Measurements from ENCODE around the gene ZFTA. TPM values are rescaled to one million over a fixed set of nuclear protein-coding genes. Genes with fewer than 3 reads are reported as not detected.

Gene ZFTA
- total RNA-seq, 1 donor: 14.5 TPM

DNA sequence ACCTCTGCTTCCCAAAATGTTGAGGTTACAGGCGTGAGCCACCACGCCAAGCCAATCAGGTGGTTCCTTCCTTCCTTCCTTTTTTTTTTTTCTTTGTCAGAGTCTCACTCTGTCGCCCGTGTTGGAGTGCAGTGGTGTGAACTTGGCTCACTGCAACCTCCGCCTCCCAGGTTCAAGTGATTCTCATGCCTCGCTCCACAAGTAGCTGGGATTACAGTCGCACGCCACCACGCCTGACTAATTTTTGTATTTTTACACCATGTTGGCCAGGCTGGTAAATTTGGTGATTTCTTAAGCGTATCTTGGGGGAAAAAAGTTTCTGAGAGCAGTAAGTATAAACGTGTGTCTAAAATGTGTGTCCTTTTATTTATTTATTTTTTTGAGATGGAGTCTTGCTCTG is 26.5 kb upstream of the ZFTA start:
- no peak overlapping the region for H2AFZ ChIP-seq (ENCODE audit: low read length)
- H3K4me2 ChIP-seq (ENCODE audit: insufficient read depth, low read length): no peak overlapping the region
- TF ChIP-seq, protein P1, sequence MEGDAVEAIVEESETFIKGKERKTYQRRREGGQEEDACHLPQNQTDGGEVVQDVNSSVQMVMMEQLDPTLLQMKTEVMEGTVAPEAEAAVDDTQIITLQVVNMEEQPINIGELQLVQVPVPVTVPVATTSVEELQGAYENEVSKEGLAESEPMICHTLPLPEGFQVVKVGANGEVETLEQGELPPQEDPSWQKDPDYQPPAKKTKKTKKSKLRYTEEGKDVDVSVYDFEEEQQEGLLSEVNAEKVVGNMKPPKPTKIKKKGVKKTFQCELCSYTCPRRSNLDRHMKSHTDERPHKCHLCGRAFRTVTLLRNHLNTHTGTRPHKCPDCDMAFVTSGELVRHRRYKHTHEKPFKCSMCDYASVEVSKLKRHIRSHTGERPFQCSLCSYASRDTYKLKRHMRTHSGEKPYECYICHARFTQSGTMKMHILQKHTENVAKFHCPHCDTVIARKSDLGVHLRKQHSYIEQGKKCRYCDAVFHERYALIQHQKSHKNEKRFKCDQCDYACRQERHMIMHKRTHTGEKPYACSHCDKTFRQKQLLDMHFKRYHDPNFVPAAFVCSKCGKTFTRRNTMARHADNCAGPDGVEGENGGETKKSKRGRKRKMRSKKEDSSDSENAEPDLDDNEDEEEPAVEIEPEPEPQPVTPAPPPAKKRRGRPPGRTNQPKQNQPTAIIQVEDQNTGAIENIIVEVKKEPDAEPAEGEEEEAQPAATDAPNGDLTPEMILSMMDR (IDR thresholded peaks at IDR 0.05; ENCODE audit: extremely low read depth, low read depth, low read length): no peak
- no peaks in the 10 kb centered on the region for H3K4me1 ChIP-seq (ENCODE audit: insufficient read depth, low read length)
- no peak for DNase-seq (ENCODE audit: insufficient read length, low spot score, missing footprints)
- H3K9me3 ChIP-seq (ENCODE audit: low read depth, low read length): no peaks in the 10 kb centered on the region
- H3K27ac ChIP-seq (ENCODE audit: low read depth, low read length): no peak overlapping the region
- H3K4me3 ChIP-seq (ENCODE audit: insufficient read depth, low read length): no peak overlapping the region
- no peaks in the 10 kb centered on the region for H3K79me2 ChIP-seq (ENCODE audit: insufficient read depth, low read length)
- no peaks in the 10 kb centered on the region for H3K27me3 ChIP-seq (ENCODE audit: insufficient read depth, low read length)
- no peaks in the 10 kb centered on the region for H4K20me1 ChIP-seq (ENCODE audit: insufficient read depth, low read length)
- no peaks in the 10 kb centered on the region for H3K36me3 ChIP-seq (ENCODE audit: insufficient read depth, low read length)

DNA sequence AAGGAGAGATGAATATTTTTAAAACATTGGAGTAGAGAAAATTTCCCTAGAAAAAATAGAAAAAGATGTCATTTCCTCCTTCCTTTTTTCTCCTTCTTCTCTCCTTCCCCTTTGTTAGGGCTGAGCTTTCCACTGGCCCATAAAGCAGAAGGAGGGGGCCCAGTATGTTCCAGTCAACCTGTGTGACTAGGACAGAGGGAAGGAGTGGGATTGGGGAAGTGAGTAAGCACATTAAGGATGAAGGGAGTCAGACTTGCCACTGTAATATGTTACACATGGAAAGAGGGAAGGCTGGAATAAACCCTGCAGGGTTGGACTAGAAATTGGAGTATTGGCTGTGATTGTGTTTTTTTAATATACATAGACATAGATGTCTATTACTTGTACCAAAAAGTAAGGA is 24.6 kb upstream of the ZFTA start:
- no peak for DNase-seq (ENCODE audit: insufficient read length, low spot score, missing footprints)
- Histone ChIP-seq H3K4me1 (ENCODE audit: insufficient read depth, low read length) (no peaks in the 10 kb centered on the region), H4K20me1 (ENCODE audit: insufficient read depth, low read length) (no peaks in the 10 kb centered on the region), H3K27me3 (ENCODE audit: insufficient read depth, low read length) (no peaks in the 10 kb centered on the region), H2AFZ (ENCODE audit: low read length) (no peak overlapping the region), H3K79me2 (ENCODE audit: insufficient read depth, low read length) (no peaks in the 10 kb centered on the region), H3K9me3 (ENCODE audit: low read depth, low read length) (no peaks in the 10 kb centered on the region), H3K4me3 (ENCODE audit: insufficient read depth, low read length) (no peak overlapping the region), H3K27ac (ENCODE audit: low read depth, low read length) (no peak overlapping the region), H3K36me3 (ENCODE audit: insufficient read depth, low read length) (no peaks in the 10 kb centered on the region), H3K4me2 (ENCODE audit: insufficient read depth, low read length) (no peak overlapping the region)
- TF ChIP-seq, protein P1 (IDR thresholded peaks at IDR 0.05; ENCODE audit: extremely low read depth, low read depth, low read length): no peak

DNA sequence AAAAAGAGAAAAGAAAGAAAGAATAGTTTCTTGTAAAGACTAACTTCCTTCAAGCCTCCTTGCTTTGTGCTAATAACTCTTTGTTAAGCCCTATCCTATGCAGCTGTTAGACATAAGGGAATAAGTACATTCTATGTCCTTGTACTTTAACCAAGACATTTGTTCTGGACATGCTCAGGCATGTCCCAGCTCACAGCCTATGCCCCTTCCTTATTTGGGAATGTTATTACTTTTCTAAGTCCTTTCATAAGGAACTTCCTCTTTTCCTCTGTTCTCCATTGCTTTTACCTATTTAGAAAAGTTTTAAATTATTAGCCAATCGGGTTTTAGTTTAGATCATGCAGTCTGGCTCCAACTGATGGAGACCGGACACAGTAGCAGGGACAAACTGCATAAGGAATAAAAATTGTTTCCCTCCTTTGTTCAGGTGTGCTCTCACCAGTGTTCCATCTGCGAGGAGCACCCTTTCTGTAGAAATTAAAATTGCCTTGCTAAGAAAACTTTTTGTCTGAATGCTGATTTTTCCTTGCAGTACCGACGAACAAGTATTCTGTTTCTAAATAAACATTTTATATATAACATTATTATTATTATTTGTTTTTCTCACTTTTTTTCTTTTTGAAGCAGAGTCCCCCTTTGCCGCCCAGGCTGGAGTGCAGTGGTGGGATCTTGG is 23.1 kb upstream of the ZFTA start:
- H3K27ac ChIP-seq (ENCODE audit: low read depth, low read length): no peak overlapping the region
- TF ChIP-seq, protein P1 (IDR thresholded peaks at IDR 0.05; ENCODE audit: extremely low read depth, low read depth, low read length): no peak
- no peaks in the 10 kb centered on the region for H3K79me2 ChIP-seq (ENCODE audit: insufficient read depth, low read length)
- no peaks in the 10 kb centered on the region for H3K27me3 ChIP-seq (ENCODE audit: insufficient read depth, low read length)
- H2AFZ ChIP-seq (ENCODE audit: low read length): no peak overlapping the region
- no peak for DNase-seq (ENCODE audit: insufficient read length, low spot score, missing footprints)
- no peaks in the 10 kb centered on the region for H3K4me1 ChIP-seq (ENCODE audit: insufficient read depth, low read length)
- no peaks in the 10 kb centered on the region for H4K20me1 ChIP-seq (ENCODE audit: insufficient read depth, low read length)
- H3K4me2 ChIP-seq (ENCODE audit: insufficient read depth, low read length): no peak overlapping the region
- no peaks in the 10 kb centered on the region for H3K9me3 ChIP-seq (ENCODE audit: low read depth, low read length)
- no peaks in the 10 kb centered on the region for H3K36me3 ChIP-seq (ENCODE audit: insufficient read depth, low read length)
- no peak overlapping the region for H3K4me3 ChIP-seq (ENCODE audit: insufficient read depth, low read length)

DNA sequence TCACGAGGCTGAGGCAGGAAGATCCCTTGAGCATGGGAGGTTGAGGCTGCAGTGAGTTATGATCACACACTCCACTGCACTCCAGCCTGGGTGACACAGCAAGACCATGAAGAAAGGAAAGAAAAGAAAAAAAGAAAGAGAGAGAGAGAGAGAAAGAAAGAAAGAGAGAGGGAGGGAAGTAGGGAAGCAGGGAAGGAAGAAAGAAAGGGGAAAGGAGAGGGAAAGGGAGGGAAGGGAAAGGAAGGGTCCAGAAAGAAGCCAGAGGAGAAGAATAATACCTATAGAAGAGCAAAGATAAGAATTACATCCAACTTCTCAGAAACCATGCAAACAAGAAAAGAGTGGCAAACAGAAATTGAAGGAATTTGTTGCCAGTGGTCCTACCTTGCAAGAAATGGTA is 17.2 kb upstream of the ZFTA start:
- H2AFZ ChIP-seq (ENCODE audit: low read length): no peak overlapping the region
- H3K4me3 ChIP-seq (ENCODE audit: insufficient read depth, low read length): no peak overlapping the region
- no peak for DNase-seq (ENCODE audit: insufficient read length, low spot score, missing footprints)
- TF ChIP-seq, protein P1 (IDR thresholded peaks at IDR 0.05; ENCODE audit: extremely low read depth, low read depth, low read length): no peak
- no peaks in the 10 kb centered on the region for H3K79me2 ChIP-seq (ENCODE audit: insufficient read depth, low read length)
- no peaks in the 10 kb centered on the region for H4K20me1 ChIP-seq (ENCODE audit: insufficient read depth, low read length)
- H3K36me3 ChIP-seq (ENCODE audit: insufficient read depth, low read length): no peaks in the 10 kb centered on the region
- H3K27me3 ChIP-seq (ENCODE audit: insufficient read depth, low read length): no peaks in the 10 kb centered on the region
- H3K4me2 ChIP-seq (ENCODE audit: insufficient read depth, low read length): no peak overlapping the region
- H3K27ac ChIP-seq (ENCODE audit: low read depth, low read length): no peak overlapping the region
- no peaks in the 10 kb centered on the region for H3K9me3 ChIP-seq (ENCODE audit: low read depth, low read length)
- no peaks in the 10 kb centered on the region for H3K4me1 ChIP-seq (ENCODE audit: insufficient read depth, low read length)

Data from osteoblast (primary cell).